ENCODE measurements around the gene UTP3.
"Not testable (repeated sequence)": the region's sequence is repeated elsewhere in the genome, so short reads cannot be mapped to it uniquely, and the experiment has no call there.

UTP3 gene

DNA sequence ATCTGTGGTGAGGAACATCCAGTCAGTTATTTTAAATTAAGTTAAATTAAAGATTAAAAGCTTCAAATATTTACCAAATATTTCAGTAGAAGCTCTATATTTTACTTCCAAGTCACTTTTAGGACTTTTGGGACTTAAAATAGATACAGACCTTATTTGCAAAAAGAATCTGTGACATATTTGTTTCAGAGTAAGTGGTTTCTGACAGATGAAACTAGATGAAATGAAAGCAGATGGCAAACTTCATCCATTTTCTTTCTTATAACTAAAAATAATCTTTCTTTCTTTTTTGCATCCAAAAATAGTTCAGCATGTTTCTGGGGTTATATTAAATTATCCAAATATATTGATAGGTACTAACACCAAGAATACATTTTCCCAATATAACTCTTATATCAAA is 6.6 kb upstream of the UTP3 start:
- Histone ChIP-seq H3K27me3 (ENCODE audit: control insufficient read depth, insufficient read depth, low read length) (no peaks in the 10 kb centered on the region), H3K4me3 (ENCODE audit: low read depth, low read length) (no peak overlapping the region), H3K9ac (no peak overlapping the region), H3K4me1 (no peaks in the 10 kb centered on the region), H2AFZ (no peak overlapping the region), H3K9me3 (ENCODE audit: control insufficient read depth, low read length) (no peaks in the 10 kb centered on the region), H3K79me2 (no peaks in the 10 kb centered on the region), H3K27ac (no peak overlapping the region), H3K4me2 (ENCODE audit: low read length) (no peak overlapping the region), H3K36me3 (ENCODE audit: control insufficient read depth, insufficient read depth, low read length) (no peaks in the 10 kb centered on the region)
- TF ChIP-seq, protein P1, sequence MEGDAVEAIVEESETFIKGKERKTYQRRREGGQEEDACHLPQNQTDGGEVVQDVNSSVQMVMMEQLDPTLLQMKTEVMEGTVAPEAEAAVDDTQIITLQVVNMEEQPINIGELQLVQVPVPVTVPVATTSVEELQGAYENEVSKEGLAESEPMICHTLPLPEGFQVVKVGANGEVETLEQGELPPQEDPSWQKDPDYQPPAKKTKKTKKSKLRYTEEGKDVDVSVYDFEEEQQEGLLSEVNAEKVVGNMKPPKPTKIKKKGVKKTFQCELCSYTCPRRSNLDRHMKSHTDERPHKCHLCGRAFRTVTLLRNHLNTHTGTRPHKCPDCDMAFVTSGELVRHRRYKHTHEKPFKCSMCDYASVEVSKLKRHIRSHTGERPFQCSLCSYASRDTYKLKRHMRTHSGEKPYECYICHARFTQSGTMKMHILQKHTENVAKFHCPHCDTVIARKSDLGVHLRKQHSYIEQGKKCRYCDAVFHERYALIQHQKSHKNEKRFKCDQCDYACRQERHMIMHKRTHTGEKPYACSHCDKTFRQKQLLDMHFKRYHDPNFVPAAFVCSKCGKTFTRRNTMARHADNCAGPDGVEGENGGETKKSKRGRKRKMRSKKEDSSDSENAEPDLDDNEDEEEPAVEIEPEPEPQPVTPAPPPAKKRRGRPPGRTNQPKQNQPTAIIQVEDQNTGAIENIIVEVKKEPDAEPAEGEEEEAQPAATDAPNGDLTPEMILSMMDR (IDR thresholded peaks at IDR 0.05): no peak

DNA sequence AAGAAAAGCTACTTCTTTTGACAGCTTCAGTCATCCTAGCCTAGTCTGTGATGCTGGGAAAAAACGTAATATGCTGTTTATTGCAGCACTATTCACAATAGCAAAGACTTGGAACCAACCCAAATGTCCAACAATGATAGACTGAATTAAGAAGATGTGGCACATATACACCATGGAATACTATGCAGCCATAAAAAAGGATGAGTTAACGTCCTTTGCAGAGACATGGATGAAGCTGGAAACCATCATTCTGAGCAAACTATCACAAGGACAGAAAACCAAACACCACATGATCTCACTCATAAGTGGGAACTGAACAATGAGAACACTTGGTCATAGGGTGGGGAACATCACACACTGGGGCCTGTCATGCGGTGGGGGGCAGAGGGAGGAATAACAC is 6.2 kb upstream of the UTP3 start:
- H3K9me3 ChIP-seq (ENCODE audit: control insufficient read depth, low read length); H3K27ac ChIP-seq; H2AFZ ChIP-seq; H3K36me3 ChIP-seq (ENCODE audit: control insufficient read depth, insufficient read depth, low read length); H3K4me2 ChIP-seq (ENCODE audit: low read length); H3K27me3 ChIP-seq (ENCODE audit: control insufficient read depth, insufficient read depth, low read length); H3K9ac ChIP-seq; H3K4me1 ChIP-seq; H3K79me2 ChIP-seq; H3K4me3 ChIP-seq (ENCODE audit: low read depth, low read length): not testable (repeated sequence)

DNA sequence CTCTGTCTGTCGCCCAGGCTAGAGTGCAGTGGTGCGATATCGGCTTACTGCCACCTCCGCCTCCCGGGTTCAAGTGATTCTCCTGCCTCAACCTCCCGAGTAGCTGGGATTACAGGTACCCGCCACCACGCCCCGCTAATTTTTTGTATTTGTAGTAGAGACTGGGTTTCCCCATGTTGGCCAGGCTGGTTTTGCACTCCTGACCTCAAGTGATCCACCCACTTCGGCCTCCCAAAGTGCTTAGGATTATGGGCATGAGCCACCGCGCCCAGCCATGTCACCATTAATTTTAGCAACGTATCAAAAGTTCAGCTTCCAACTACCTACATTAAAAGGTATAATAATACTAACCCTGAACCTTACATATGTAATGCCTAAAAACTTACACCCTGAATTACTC is 940 bp upstream of the UTP3 start:
- no peaks in the 10 kb centered on the region for H3K27me3 ChIP-seq (ENCODE audit: control insufficient read depth, insufficient read depth, low read length)
- peak overlapping the region; percentile 95 for H3K27ac ChIP-seq
- H3K9ac ChIP-seq: no peak overlapping the region
- H3K79me2 ChIP-seq: no peaks in the 10 kb centered on the region
- H3K36me3 ChIP-seq (ENCODE audit: control insufficient read depth, insufficient read depth, low read length): no peaks in the 10 kb centered on the region
- peak overlapping the region; percentile 92 for H3K4me3 ChIP-seq (ENCODE audit: low read depth, low read length)
- H2AFZ ChIP-seq: peak overlapping the region; percentile 99
- no peaks in the 10 kb centered on the region for H3K9me3 ChIP-seq (ENCODE audit: control insufficient read depth, low read length)
- TF ChIP-seq, protein P1 (IDR thresholded peaks at IDR 0.05): no peak
- H3K4me1 ChIP-seq: no peaks in the 10 kb centered on the region
- H3K4me2 ChIP-seq (ENCODE audit: low read length): peak overlapping the region; percentile 97

DNA sequence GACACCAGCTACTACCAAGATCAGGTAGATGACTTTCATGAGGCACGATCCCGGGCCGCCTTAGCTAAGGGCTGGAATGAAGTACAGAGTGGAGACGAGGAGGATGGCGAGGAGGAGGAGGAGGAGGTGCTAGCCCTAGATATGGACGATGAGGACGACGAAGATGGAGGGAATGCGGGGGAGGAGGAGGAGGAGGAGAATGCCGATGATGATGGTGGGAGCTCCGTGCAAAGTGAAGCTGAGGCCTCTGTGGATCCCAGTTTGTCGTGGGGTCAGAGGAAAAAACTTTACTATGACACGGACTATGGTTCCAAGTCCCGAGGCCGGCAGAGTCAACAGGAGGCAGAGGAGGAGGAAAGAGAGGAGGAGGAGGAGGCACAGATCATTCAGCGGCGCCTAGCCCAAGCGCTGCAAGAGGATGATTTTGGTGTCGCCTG is 481 bp downstream of the UTP3 start:
- Histone ChIP-seq H3K4me1 (no peaks in the 10 kb centered on the region), H3K9me3 (ENCODE audit: control insufficient read depth, low read length) (no peaks in the 10 kb centered on the region), H3K4me2 (ENCODE audit: low read length) (peak overlapping the region; percentile 89), H3K79me2 (no peaks in the 10 kb centered on the region), H3K9ac (no peak overlapping the region), H3K27ac (peak overlapping the region; percentile 95), H2AFZ (peak overlapping the region; percentile 99), H3K27me3 (ENCODE audit: control insufficient read depth, insufficient read depth, low read length) (no peaks in the 10 kb centered on the region), H3K4me3 (ENCODE audit: low read depth, low read length) (peak overlapping the region; percentile 92), H3K36me3 (ENCODE audit: control insufficient read depth, insufficient read depth, low read length) (no peaks in the 10 kb centered on the region)
- TF ChIP-seq, protein P1 (IDR thresholded peaks at IDR 0.05): no peak

DNA sequence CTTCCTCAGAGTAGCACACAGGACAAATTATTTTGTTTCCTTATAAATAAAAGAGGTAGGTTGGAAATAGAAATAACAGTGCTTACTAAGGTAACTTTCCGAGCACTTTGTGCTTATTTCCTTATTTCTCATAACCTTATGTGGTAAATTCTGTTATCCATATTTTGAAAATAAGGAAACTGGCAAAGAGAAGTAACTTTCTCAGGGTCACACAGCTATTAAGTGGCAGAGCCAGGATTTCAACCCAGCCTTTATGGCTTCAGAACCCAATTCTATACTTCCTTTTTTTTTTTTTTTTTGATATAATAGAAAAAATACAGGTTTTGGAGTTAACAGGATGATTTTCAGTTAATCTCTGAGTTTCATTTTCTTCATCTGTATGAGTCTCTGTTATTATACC is 3.3 kb downstream of the UTP3 start:
- no peaks in the 10 kb centered on the region for H3K27me3 ChIP-seq (ENCODE audit: control insufficient read depth, insufficient read depth, low read length)
- no peak overlapping the region for H3K4me2 ChIP-seq (ENCODE audit: low read length)
- H3K4me1 ChIP-seq: no peaks in the 10 kb centered on the region
- H3K79me2 ChIP-seq: no peaks in the 10 kb centered on the region
- H3K27ac ChIP-seq: no peak overlapping the region
- no peak overlapping the region for H3K4me3 ChIP-seq (ENCODE audit: low read depth, low read length)
- TF ChIP-seq, protein P1 (IDR thresholded peaks at IDR 0.05): no peak
- no peak overlapping the region for H2AFZ ChIP-seq
- no peak overlapping the region for H3K9ac ChIP-seq
- no peaks in the 10 kb centered on the region for H3K36me3 ChIP-seq (ENCODE audit: control insufficient read depth, insufficient read depth, low read length)
- H3K9me3 ChIP-seq (ENCODE audit: control insufficient read depth, low read length): no peaks in the 10 kb centered on the region

DNA sequence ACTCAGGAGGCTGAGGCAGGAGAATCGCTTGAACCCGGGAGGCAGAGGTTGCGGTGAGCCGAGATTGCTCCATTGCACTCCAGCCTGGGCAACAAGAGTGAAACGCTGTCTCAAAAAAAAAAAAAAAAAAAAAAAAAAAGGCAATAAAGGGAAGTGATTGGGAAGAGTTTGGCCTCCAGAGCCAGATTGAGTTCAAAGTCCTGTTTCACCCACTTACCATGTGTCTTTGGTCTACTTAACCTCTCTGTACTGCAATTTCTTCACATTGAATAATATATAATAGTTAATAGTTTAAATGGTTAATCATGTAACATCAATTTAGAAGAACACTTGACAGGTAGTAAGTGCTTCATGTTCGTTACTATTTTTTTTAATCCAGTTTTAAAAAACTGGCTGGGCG is 6.3 kb downstream of the UTP3 start:
- not testable (repeated sequence) for H3K9me3 ChIP-seq (ENCODE audit: control insufficient read depth, low read length); H3K4me3 ChIP-seq (ENCODE audit: low read depth, low read length); H3K79me2 ChIP-seq; H3K4me1 ChIP-seq; H3K36me3 ChIP-seq (ENCODE audit: control insufficient read depth, insufficient read depth, low read length); H2AFZ ChIP-seq; H3K9ac ChIP-seq; H3K27me3 ChIP-seq (ENCODE audit: control insufficient read depth, insufficient read depth, low read length); H3K4me2 ChIP-seq (ENCODE audit: low read length); H3K27ac ChIP-seq

DNA sequence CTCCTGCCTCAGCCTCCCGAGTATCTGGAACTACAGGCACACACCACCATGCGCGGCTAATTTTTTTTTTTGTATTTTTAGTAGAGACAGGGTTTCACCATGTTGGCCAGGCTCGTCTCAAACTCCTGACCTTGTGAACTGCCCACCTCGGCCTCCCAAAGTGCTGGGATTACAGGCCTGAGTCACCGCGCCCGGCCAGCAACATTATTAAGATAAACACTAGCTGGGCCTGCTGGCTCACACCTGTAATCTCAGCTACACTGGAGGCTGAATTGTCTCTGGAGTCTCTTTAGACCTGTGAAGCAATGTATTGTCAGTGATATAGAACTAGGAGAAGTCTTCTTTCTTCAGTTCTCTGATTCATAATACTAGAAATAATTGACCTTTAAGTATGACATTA is 10.1 kb downstream of the UTP3 start:
- H2AFZ ChIP-seq; H3K36me3 ChIP-seq (ENCODE audit: control insufficient read depth, insufficient read depth, low read length); H3K27ac ChIP-seq; H3K4me1 ChIP-seq; H3K27me3 ChIP-seq (ENCODE audit: control insufficient read depth, insufficient read depth, low read length); H3K9ac ChIP-seq; H3K4me3 ChIP-seq (ENCODE audit: low read depth, low read length); H3K79me2 ChIP-seq; H3K4me2 ChIP-seq (ENCODE audit: low read length); H3K9me3 ChIP-seq (ENCODE audit: control insufficient read depth, low read length): not testable (repeated sequence)
